Measurements from ENCODE around the gene SUN1.
A peak's percentile ranks its signal among the peaks of the same experiment; 100 is the strongest.
"Not testable (repeated sequence)": the region's sequence is repeated elsewhere in the genome, so short reads cannot be mapped to it uniquely, and the experiment has no call there.

Gene SUN1

DNA sequence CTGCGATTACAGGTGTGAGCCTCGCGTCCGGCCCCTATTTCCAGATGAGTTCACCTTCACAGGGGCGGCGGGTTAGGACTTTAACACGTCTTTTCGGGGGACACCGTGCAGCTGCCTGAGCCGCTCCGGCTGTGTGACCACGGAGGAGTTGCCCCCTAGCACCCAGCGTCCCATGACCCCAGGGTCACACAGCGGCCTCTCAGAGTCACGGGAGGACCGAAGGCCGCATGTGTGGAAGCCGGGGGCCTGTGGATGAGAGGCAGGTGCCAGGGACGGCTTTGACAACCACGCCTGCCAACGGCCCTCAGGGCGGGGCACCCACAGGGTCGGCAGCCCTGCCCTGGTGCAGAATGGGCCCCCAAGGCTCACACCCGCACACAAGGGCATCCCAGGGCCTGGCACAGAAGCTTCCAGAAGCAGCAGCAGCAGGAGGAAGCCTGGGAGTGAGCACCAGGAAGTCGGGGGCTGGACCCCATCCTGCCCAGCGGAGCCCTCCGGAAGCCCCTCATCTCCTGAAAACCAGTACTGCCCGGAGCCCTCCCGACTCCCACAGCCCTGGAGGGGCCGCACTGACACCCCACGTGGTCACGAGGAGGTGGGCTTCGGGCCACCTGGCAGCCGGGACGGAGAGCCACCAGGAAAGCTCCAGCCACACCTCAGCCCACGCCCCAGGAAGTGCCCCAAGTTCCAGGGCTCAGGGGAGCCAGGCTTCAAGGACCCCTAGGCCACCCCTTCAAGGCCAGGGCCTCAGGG is 89.5 kb downstream of the SUN1 start:
- no peaks in the 10 kb centered on the region for H3K27me3 Mint-ChIP-seq
- peaks cover 35% of the 10 kb centered on the region for H3K4me1 Mint-ChIP-seq (ENCODE audit: low read depth)
- H3K27ac Mint-ChIP-seq: peak overlapping the region; percentile 90
- H3K4me3 Mint-ChIP-seq: peak overlapping the region; percentile 76
- no peaks in the 10 kb centered on the region for H3K9me3 Mint-ChIP-seq (ENCODE audit: low read depth)
- H3K36me3 Mint-ChIP-seq: no peaks in the 10 kb centered on the region

DNA sequence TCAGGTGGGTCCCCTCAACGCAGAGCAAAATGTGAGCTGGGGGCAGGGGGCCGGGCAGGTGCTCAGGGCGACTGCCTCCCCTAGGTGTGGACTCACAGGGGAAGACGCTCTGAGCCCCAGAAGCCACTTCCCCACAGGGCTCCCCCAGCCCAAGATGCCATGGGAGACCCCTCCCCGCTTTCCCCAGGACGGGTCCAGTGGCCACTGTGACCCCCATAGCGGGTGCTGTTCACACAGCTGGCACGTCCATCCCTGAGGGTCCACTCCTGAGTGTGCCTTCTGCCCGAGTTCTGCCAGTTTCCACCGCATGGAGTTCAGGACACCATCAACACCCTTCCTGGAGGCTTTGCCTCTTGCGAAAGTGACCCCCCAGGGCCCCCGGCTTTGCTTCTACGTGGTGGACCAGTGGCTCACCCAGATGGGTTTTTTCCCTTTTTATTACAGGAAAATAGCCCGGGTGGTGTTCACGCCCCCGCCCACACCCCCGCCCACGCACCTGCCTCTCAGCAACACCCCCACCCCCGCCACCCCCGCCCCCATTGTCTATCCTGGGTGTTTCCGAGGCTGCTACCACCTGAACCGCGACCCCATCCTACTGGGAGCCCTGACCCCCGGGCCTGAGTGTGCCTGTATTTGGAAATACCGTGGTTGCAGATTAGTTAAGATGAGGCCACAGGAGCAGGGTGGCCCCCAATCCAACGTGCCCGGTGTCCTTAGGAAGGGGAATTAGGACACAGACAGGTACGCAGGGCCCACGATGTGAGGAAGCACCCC is 90.2 kb downstream of the SUN1 start:
- Mint-ChIP-seq H3K27me3 (no peaks in the 10 kb centered on the region), H3K4me3 (peak overlapping the region; percentile 85), H3K9me3 (ENCODE audit: low read depth) (no peaks in the 10 kb centered on the region), H3K36me3 (no peaks in the 10 kb centered on the region), H3K27ac (peak overlapping the region; percentile 95), H3K4me1 (ENCODE audit: low read depth) (peaks cover 38% of the 10 kb centered on the region)

DNA sequence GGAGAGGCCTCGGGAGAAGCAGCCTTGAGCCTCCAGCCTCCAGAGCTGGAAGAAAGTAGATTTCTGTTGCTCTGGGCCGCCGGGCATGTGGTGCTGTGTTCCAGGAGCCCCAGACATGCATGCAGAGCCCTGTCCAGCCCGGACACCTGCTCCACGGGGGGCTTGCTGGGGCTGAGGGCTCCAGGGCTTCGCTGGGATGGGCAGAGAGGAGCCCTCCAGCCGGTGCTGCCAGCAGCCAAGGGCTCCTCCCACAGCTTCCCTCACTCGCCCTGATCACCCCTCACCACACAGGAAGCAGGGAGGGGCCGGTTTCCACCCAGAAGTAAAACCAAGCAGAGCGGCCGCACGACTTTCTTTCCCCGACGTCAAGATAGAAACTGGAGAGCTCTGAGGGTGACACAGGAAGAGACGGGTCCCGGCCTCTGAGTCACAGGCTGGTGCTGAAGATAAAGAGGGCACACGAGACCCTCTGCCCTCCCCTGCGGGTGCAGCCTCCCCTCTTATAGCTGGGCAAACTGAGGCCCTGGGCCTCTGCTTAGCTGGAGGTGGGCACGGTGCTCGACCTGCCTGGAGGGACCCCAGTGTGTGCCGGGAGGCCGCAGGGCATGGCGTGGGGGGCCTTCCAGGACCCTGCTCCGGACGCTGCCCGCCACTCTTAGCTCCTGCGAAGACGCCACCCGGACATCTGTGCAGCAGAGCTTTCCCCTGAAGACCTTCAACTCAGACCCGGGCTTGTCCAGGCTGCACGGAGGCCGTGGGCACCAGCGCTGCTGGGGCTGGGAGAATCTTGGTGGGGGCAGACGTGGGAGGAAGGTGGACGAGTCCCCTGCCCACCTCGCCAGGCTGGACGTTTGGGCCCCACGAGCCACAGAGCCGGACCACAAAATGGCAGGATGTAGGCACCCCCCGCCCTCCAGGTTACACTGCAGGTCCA is 91.1 kb downstream of the SUN1 start:
- H3K9me3 Mint-ChIP-seq (ENCODE audit: low read depth): no peaks in the 10 kb centered on the region
- peak overlapping the region; percentile 95 for H3K27ac Mint-ChIP-seq
- peaks cover 40% of the 10 kb centered on the region for H3K4me1 Mint-ChIP-seq (ENCODE audit: low read depth)

DNA sequence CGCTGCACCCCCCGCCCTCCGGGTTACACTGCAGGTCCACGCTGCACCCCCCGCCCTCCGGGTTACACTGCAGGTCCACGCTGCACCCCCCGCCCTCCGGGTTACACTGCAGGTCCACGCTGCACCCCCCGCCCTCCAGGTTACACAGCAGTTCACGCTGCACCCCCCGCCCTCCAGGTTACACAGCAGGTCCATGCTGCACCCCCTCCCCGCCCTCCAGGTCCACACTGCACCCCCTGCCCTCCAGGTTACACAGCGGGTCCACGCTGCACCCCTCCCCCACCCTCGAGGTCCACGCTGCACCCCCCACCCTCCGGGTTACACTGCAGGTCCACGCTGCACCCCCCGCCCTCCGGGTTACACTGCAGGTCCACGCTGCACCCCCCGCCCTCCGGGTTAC is 91.8 kb downstream of the SUN1 start:
- H3K27ac Mint-ChIP-seq; H3K27me3 Mint-ChIP-seq; H3K36me3 Mint-ChIP-seq; H3K4me3 Mint-ChIP-seq; H3K9me3 Mint-ChIP-seq (ENCODE audit: low read depth): not testable (repeated sequence)
- peaks cover 44% of the 10 kb centered on the region for H3K4me1 Mint-ChIP-seq (ENCODE audit: low read depth)

More for the DNA sequence above, 91.1 kb downstream of the SUN1 start:
- Mint-ChIP-seq H3K27me3 (no peaks in the 10 kb centered on the region), H3K36me3 (no peaks in the 10 kb centered on the region), H3K4me3 (peak overlapping the region; percentile 85)
